ENCODE measurements around the gene KTI12. TPM values are rescaled to one million over a fixed set of nuclear protein-coding genes. Genes with fewer than 3 reads are reported as not detected.
A peak's percentile ranks its signal among the peaks of the same experiment; 100 is the strongest.

Gene KTI12
- total RNA-seq, 1 donor from 2014 or later: 22.3 TPM

GRCh38 chr1:51989582-51990477, 43.8 kb downstream of the KTI12 start:
- no peaks in the 10 kb centered on the region for H3K9me3 Mint-ChIP-seq
- H3K4me3 Mint-ChIP-seq: peak overlapping the region; percentile 67
- H3K36me3 Mint-ChIP-seq (ENCODE audit: low read depth): no peaks in the 10 kb centered on the region
- no peak for DNase-seq
- H3K27ac Mint-ChIP-seq: no peak overlapping the region
- peaks cover 9% of the 10 kb centered on the region for H3K4me1 Mint-ChIP-seq
- intact Hi-C loops (cut with micrococcal nuclease): no loop called here
- H3K27me3 Mint-ChIP-seq: peaks cover 50% of the 10 kb centered on the region

- no peak for DNase-seq
- Mint-ChIP-seq H3K9me3 (no peaks in the 10 kb centered on the region), H3K27ac (no peak overlapping the region), H3K4me3 (no peak overlapping the region), H3K27me3 (peaks cover 46% of the 10 kb centered on the region), H3K4me1 (peaks cover 9% of the 10 kb centered on the region), H3K36me3 (ENCODE audit: low read depth) (no peaks in the 10 kb centered on the region)
- intact Hi-C loops (cut with micrococcal nuclease): no loop called here
Measured at GRCh38 chr1:51988254-51988653, 45.4 kb downstream of the KTI12 start.

- Mint-ChIP-seq H3K27ac (no peak overlapping the region), H3K4me1 (peaks cover 9% of the 10 kb centered on the region), H3K9me3 (no peaks in the 10 kb centered on the region), H3K36me3 (ENCODE audit: low read depth) (no peaks in the 10 kb centered on the region), H3K27me3 (peaks cover 32% of the 10 kb centered on the region), H3K4me3 (no peak overlapping the region)
- intact Hi-C loops (cut with micrococcal nuclease): no loop called here
- DNase-seq: no peak
Measured at GRCh38 chr1:51986718-51987117, 46.9 kb downstream of the KTI12 start.

- Mint-ChIP-seq H3K27me3 (peaks cover 9% of the 10 kb centered on the region), H3K4me3 (no peak overlapping the region), H3K36me3 (ENCODE audit: low read depth) (no peaks in the 10 kb centered on the region), H3K9me3 (no peaks in the 10 kb centered on the region), H3K27ac (no peak overlapping the region), H3K4me1 (no peaks in the 10 kb centered on the region)
- no peak for DNase-seq
- intact Hi-C loops (cut with micrococcal nuclease): no loop called here
Measured at GRCh38 chr1:51982161-51982560, 51.4 kb downstream of the KTI12 start.

Other genes starting within 250 kb of the KTI12 start
- gene NRDC, start 155.1 kb downstream of the KTI12 start, total RNA-seq: 170 and 175 TPM in 2 replicates
- 0.02 TPM in 2 replicates for gene RAB3B, start 43.1 kb downstream of the KTI12 start, total RNA-seq
- gene TXNDC12, start 21.4 kb upstream of the KTI12 start, total RNA-seq: 43.0 and 44.8 TPM in 2 replicates
- 48.0 and 50.0 TPM in 2 replicates for gene BTF3L4, start 22.5 kb upstream of the KTI12 start, total RNA-seq
- 3.9 and 4.3 TPM in 2 replicates for gene ZFYVE9, start 108.3 kb upstream of the KTI12 start, total RNA-seq

All from activated CD4-positive, alpha-beta T cell treated with anti-CD3 and anti-CD28 coated beads, Interleukin-2, amount 10 ng/mL, durations not matched to agents 24 days and 14 days (primary cell).